ENCODE measurements around the gene CCL27. TPM values are rescaled to one million over a fixed set of nuclear protein-coding genes. Genes with fewer than 3 reads are reported as not detected.

CCL27 gene
- total and polyA plus RNA-seq, 10 of the 15 experiments (the other 5 are each of a cell fraction or from before 2014, with no cell fraction given), result 0.45 TPM; not detected in 9

- H3K79me2 ChIP-seq (ENCODE audit: control insufficient read depth, insufficient read depth, low read length), result no peaks in the 10 kb centered on the region
- ChIA-PET CTCF (interaction anchor here (1.0 to 1.8 kb wide), 4 partner anchors 9 to 221 kb away, joined by 3 to 11 read pairs (median 3); no protein-coding TSS in a partner anchor), RAD21 (ENCODE audit: unreplicated experiment) (interaction anchor here (1.4 kb wide), 1 partner anchor 18 kb away, joined by 3 read pairs; no protein-coding TSS in a partner anchor), POLR2A (interaction anchor here (1.5 kb wide), 1 partner anchor 13 kb away, joined by 3 read pairs; the partner anchor contains the start of gene SIGMAR1), SMC1A (ENCODE audit: uncharacterized antibody, unreplicated experiment) (interaction anchor here (0.8 to 1.0 kb wide), 2 partner anchors 9 to 19 kb away, joined by 3 to 4 read pairs; no protein-coding TSS in a partner anchor)
- ATAC-seq, result no peak
- TF ChIP-seq CREB1 (IDR thresholded peaks at IDR 0.05; ENCODE audit: low read depth) (no peak), ZBED1 (IDR thresholded peaks at IDR 0.05; ENCODE audit: borderline replicate concordance) (no peak), SMAD1 (IDR thresholded peaks at IDR 0.05; ENCODE audit: low read depth, partially characterized antibody) (no peak), TARDBP (IDR thresholded peaks at IDR 0.05; ENCODE audit: borderline replicate concordance) (no peak), NFYA (IDR thresholded peaks at IDR 0.05; ENCODE audit: borderline replicate concordance, low read depth, low read length) (no peak), MTA2 (IDR thresholded peaks at IDR 0.05; ENCODE audit: low read depth) (no peak), MYB (IDR thresholded peaks at IDR 0.05; ENCODE audit: borderline replicate concordance, low read depth, low read length) (no peak), CEBPB (IDR thresholded peaks at IDR 0.05; ENCODE audit: borderline replicate concordance in 1 of 2, low read depth in 2 of 2, low read length in 2 of 2) (no peak), LARP7 (IDR thresholded peaks at IDR 0.05) (no peak), NR2F1 (conservative IDR thresholded peaks at IDR 0.05) (no peak), RAD21 (IDR thresholded peaks at IDR 0.05; ENCODE audit: insufficient read depth, low read depth, low read length) (no peak), NBN (IDR thresholded peaks at IDR 0.05) (no peak), TBL1XR1 (IDR thresholded peaks at IDR 0.05; ENCODE audit: low read depth, low read length) (no peak), POU2F2 (IDR thresholded peaks at IDR 0.05; ENCODE audit: borderline replicate concordance, low read depth, low read length) (no peak), KAT2A (conservative IDR thresholded peaks at IDR 0.05; ENCODE audit: control insufficient read depth, low read depth, low read length) (no peak), CTCF (IDR thresholded peaks at IDR 0.05 in 2 of 3, conservative IDR thresholded peaks at IDR 0.05 in 1 of 3; ENCODE audit: control insufficient read depth in 2 of 3, extremely low read depth in 1 of 3, insufficient read depth in 1 of 3, low read depth in 3 of 3, low read length in 3 of 3) (no peak), CHD2 (IDR thresholded peaks at IDR 0.05; ENCODE audit: borderline replicate concordance, low read depth, low read length) (no peak), BCL11A (IDR thresholded peaks at IDR 0.05; ENCODE audit: low read depth, low read length) (no peak), HDAC2 (IDR thresholded peaks at IDR 0.05) (no peak)
- in situ Hi-C loops (cut with MboI), result no loop called here
- no peaks in the 10 kb centered on the region; the same call in 1 of the 2 replicates for H4K20me1 ChIP-seq (ENCODE audit: control insufficient read depth, insufficient read depth)
- BruUV-seq (replicated peaks), result no TSS peak
- no peak for FAIRE-seq
- H3K9ac ChIP-seq (ENCODE audit: control insufficient read depth, insufficient read depth, low read length), result no peak overlapping the region
- no peaks in the 10 kb centered on the region; the same call in 2 of the 3 replicates for H3K9me3 ChIP-seq (replicated peaks; ENCODE audit: control insufficient read depth, insufficient read depth, low read length)
- no peak for DNase-seq (ENCODE audit: low read depth, low spot score)
- no peaks in the 10 kb centered on the region for H3K36me3 ChIP-seq (ENCODE audit: control insufficient read depth in 2 of 2, insufficient read depth in 2 of 2, low read length in 1 of 2)
- H3K4me1 ChIP-seq (ENCODE audit: control insufficient read depth, insufficient read depth, low read length), result peaks cover 4% of the 10 kb centered on the region; the same call in 1 of the 2 replicates
- H3K27ac ChIP-seq (ENCODE audit: control insufficient read depth, insufficient read depth), result no peak overlapping the region
- no peak overlapping the region for H3K4me2 ChIP-seq (ENCODE audit: control insufficient read depth, insufficient read depth)
- H2AFZ ChIP-seq (ENCODE audit: control insufficient read depth, low read depth, low read length), result no peak overlapping the region
- intact Hi-C loops (cut with micrococcal nuclease; ENCODE audit: unreplicated experiment), result no loop called here
- 40% methylated on average over 3 of the region's 3 CpGs for WGBS (ENCODE audit: insufficient coverage, insufficient replicate concordance, low lambda C conversion rate, missing lambda C conversion rate)
- H3K4me3 ChIP-seq, result no peak overlapping the region
- peaks cover 12 to 26% of the 10 kb centered on the region in 2 experiments for H3K27me3 ChIP-seq (replicated peaks in 1 of 2; ENCODE audit: control insufficient read depth in 2 of 2, insufficient read depth in 2 of 2, low read length in 1 of 2)
Measured at GRCh38 chr9:34625186-34625486, 37.3 kb downstream of the CCL27 start.
